ENCODE results near the gene AFDN. TPM values are rescaled to one million over a fixed set of nuclear protein-coding genes. Genes with fewer than 3 reads are reported as not detected.

The AFDN gene
- polyA plus RNA-seq, 1 of the 3 experiments (the other 2 are of a cell fraction), result 25.1 TPM

GRCh38 chr6:167963589-167964057, 136.9 kb downstream of the AFDN start:
- Histone ChIP-seq H3K27me3 (ENCODE audit: insufficient read depth) (no peaks in the 10 kb centered on the region), H3K36me3 (replicated peaks in 1 of 2; ENCODE audit: control insufficient read depth in 1 of 2, insufficient read depth in 2 of 2, low read length in 1 of 2) (peaks cover 14 to 39% of the 10 kb centered on the region in 2 experiments), H3K79me2 (ENCODE audit: insufficient read depth) (no peaks in the 10 kb centered on the region), H3F3A (replicated peaks; ENCODE audit: insufficient read depth) (no peaks in the 10 kb centered on the region), H2AFZ (ENCODE audit: low read depth) (no peak overlapping the region), H3K9me3 (no peaks in the 10 kb centered on the region), H3K4me3 (ENCODE audit: low read depth in 2 of 2, low read length in 1 of 2) (no peak overlapping the region), H3K27ac (ENCODE audit: low read depth in 2 of 2, low read length in 1 of 2) (no peak overlapping the region), H3K9me2 (no peaks in the 10 kb centered on the region), H4K20me1 (ENCODE audit: insufficient read depth) (no peaks in the 10 kb centered on the region), H3K4me2 (no peak overlapping the region), H3K9ac (no peak overlapping the region), H3K4me1 (ENCODE audit: control insufficient read depth in 1 of 2, insufficient read depth in 2 of 2, low read depth in 1 of 2, low read length in 1 of 2) (no peaks in the 10 kb centered on the region)
- 98% methylated on average over 6 of the region's 8 CpGs for WGBS (ENCODE audit: low lambda C conversion rate)
- ChIA-PET CTCF (interaction anchor here (1.2 kb wide), 2 partner anchors 81 to 612 kb away, joined by 4 read pairs; no protein-coding TSS in a partner anchor), POLR2A (no interaction called here)
- TF ChIP-seq FOXJ3 (CRISPR knock-in tag; IDR thresholded peaks at IDR 0.05), result no peak
- no peak for TF ChIP-seq MXI1 (IDR thresholded peaks at IDR 0.05; ENCODE audit: low read depth, low read length)
- TF ChIP-seq FOSL2 (IDR thresholded peaks at IDR 0.05; ENCODE audit: borderline replicate concordance, low read depth), result no peak
- TF ChIP-seq ELF1 (IDR thresholded peaks at IDR 0.05), result no peak
- no peak for TF ChIP-seq RCOR1 (IDR thresholded peaks at IDR 0.05; ENCODE audit: low read length)
- TF ChIP-seq MAX (IDR thresholded peaks at IDR 0.05; ENCODE audit: low read depth), result no peak
- TF ChIP-seq POLR2AphosphoS5 (IDR thresholded peaks at IDR 0.05; ENCODE audit: low read depth, low read length), result no peak
- TF ChIP-seq USF1 (IDR thresholded peaks at IDR 0.05; ENCODE audit: borderline replicate concordance, low read depth), result no peak
- no peak for TF ChIP-seq SMC3 (IDR thresholded peaks at IDR 0.05; ENCODE audit: low read depth, low read length)
- no peak for TF ChIP-seq EZH2phosphoT487 (IDR thresholded peaks at IDR 0.05; ENCODE audit: borderline replicate concordance, low read depth)
- no peak for TF ChIP-seq IRF3 (IDR thresholded peaks at IDR 0.05; ENCODE audit: low read depth, low read length)
- TF ChIP-seq PBX3 (IDR thresholded peaks at IDR 0.05), result no peak
- no peak for TF ChIP-seq TEAD4 (IDR thresholded peaks at IDR 0.05; ENCODE audit: borderline replicate concordance, insufficient read depth)
- no peak for TF ChIP-seq USF2 (IDR thresholded peaks at IDR 0.05; ENCODE audit: borderline replicate concordance, low read depth, low read length)
- TF ChIP-seq SIN3A (IDR thresholded peaks at IDR 0.05; ENCODE audit: borderline replicate concordance, low read depth, low read length), result no peak
- TF ChIP-seq REST (IDR thresholded peaks at IDR 0.05; ENCODE audit: low read depth, low read length), result no peak
- TF ChIP-seq RAD21 (IDR thresholded peaks at IDR 0.05; ENCODE audit: low read length), result no peak
- TF ChIP-seq CHD2 (IDR thresholded peaks at IDR 0.05; ENCODE audit: low read length, partially characterized antibody), result no peak
- no peak for TF ChIP-seq CTCF (IDR thresholded peaks at IDR 0.05)
- no peak for TF ChIP-seq EP300 (IDR thresholded peaks at IDR 0.05; ENCODE audit: borderline replicate concordance in 1 of 2, low read depth in 1 of 2, low read length in 1 of 2)
- no peak for DNase-seq
